HG02642 (cell line): ENCODE results near the gene NPIPB2.
"Not testable (repeated sequence)": the region's sequence is repeated elsewhere in the genome, so short reads cannot be mapped to it uniquely, and the experiment has no call there.

Experiments used
- ATAC-seq: cut with Tn5 transposase; IDR thresholded peaks from one replicate; pipeline ENCODE4 v1.9.1; 2021; ENCODE audit warnings: mild to moderate bottlenecking; ENCODE audit not compliant: unreplicated experiment, poor library complexity

The NPIPB2 gene

GRCh38 chr16:11941945-11942344, at the start of gene NPIPB2:
Gene NPIPB2, minus strand, starts transcription at chr16:11942045. Its CDS starts 0 bp downstream, at chr16:11942045.
- not testable (repeated sequence) for ATAC-seq

- peak; percentile 45 for ATAC-seq
These were observed 49.0 kb upstream of the NPIPB2 start for GRCh38 chr16:11990702-11991390.

- ATAC-seq, result no peak
These were observed 46.6 kb upstream of the NPIPB2 start for GRCh38 chr16:11988258-11988978.

GRCh38 chr16:11986521-11987057, 44.7 kb upstream of the NPIPB2 start:
- no peak for ATAC-seq

- ATAC-seq, result no peak
These were observed 43.4 kb upstream of the NPIPB2 start for GRCh38 chr16:11985250-11985649.

GRCh38 chr16:11980136-11980844, 38.4 kb upstream of the NPIPB2 start:
- ATAC-seq, result peak; percentile 32

- no peak for ATAC-seq
These were observed 37.3 kb upstream of the NPIPB2 start for GRCh38 chr16:11979013-11979672.

GRCh38 chr16:11978080-11978479, 36.2 kb upstream of the NPIPB2 start:
- no peak for ATAC-seq

GRCh38 chr16:11977376-11978041, 35.7 kb upstream of the NPIPB2 start:
- ATAC-seq, result no peak

GRCh38 chr16:11976850-11977375, 35.1 kb upstream of the NPIPB2 start:
- no peak for ATAC-seq

- ATAC-seq, result no peak
These were observed 31.2 kb upstream of the NPIPB2 start for GRCh38 chr16:11973070-11973469.

GRCh38 chr16:11972128-11972527, 30.3 kb upstream of the NPIPB2 start:
- ATAC-seq, result no peak

GRCh38 chr16:11970292-11970691, 28.4 kb upstream of the NPIPB2 start:
- ATAC-seq, result not testable (repeated sequence)

- ATAC-seq, result no peak
These were observed 26.7 kb upstream of the NPIPB2 start for GRCh38 chr16:11968577-11968976.

- no peak for ATAC-seq
These were observed 25.5 kb upstream of the NPIPB2 start for GRCh38 chr16:11967195-11967911.

GRCh38 chr16:11966173-11966572, 24.3 kb upstream of the NPIPB2 start:
- no peak for ATAC-seq

- ATAC-seq, result peak; percentile 79
These were observed 23.1 kb upstream of the NPIPB2 start, which contains the start of gene TNFRSF17 for GRCh38 chr16:11964761-11965551. Gene TNFRSF17, plus strand, starts transcription at chr16:11965210. Its CDS starts 115 bp downstream, at chr16:11965325.

GRCh38 chr16:11963706-11964105, 21.9 kb upstream of the NPIPB2 start:
- no peak for ATAC-seq
